GM13976 (cell line): ENCODE results near the gene ACTL6B.

Experiments
- DNase-seq: peaks from one replicate; pipeline ENCODE4 v3.0.0; 2012; ENCODE audit warnings: low spot score
- in situ Hi-C: fragments of 300-500 bp; cut with MboI; formaldehyde crosslinking; loops from one replicate; pipeline ENCODE4 v1.12.0; 2022; ENCODE audit warnings: low sequenced_read_pairs, mixed read lengths, inconsistent platforms; ENCODE audit not compliant: unreplicated experiment
- TF ChIP-seq, protein P1 (sequence below): IDR thresholded peaks from 2 replicates; pipeline ENCODE4 v1.5.1; 2012; ENCODE audit warnings: borderline replicate concordance, mild to moderate bottlenecking; ENCODE audit not compliant: insufficient read depth; ENCODE audit errors: extremely low read depth, missing control alignments, control extremely low read depth

ACTL6B gene

DNA sequence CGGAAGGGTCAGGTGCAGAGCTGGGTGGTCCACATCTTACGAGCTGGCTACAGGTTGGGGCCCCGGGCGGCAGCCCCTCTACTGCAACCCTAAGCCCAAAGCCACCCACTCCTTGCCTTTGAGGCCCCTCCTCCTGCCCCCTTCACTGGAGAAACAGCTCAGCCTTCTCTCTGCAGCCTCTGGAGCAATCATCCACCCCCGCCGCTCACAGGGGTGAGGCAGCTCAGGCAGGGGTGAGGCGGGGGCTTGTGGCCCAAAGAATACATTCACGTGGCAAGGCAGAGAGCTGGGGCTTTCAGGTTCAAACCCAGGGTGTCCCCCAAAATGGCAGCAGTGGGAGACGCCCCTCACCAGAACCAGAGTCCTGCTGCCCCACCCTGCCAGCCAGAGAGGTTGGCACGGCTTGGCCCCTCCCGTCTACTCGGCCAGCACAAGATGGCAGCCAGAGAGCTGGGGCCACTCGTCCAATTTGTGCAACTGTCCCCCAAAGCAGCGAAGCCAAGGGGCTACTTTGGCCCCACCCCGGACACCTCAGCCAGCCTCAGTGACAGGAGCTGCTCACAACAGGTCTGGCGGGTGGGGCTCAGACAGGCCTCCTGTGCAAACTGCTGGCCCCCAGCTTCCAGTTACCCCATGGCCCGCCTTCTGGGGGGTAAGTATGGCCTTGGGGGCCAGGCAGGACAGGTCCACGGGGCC, 24.5 kb upstream of the ACTL6B start:
- in situ Hi-C loops = no loop called here
- TF ChIP-seq, protein P1, sequence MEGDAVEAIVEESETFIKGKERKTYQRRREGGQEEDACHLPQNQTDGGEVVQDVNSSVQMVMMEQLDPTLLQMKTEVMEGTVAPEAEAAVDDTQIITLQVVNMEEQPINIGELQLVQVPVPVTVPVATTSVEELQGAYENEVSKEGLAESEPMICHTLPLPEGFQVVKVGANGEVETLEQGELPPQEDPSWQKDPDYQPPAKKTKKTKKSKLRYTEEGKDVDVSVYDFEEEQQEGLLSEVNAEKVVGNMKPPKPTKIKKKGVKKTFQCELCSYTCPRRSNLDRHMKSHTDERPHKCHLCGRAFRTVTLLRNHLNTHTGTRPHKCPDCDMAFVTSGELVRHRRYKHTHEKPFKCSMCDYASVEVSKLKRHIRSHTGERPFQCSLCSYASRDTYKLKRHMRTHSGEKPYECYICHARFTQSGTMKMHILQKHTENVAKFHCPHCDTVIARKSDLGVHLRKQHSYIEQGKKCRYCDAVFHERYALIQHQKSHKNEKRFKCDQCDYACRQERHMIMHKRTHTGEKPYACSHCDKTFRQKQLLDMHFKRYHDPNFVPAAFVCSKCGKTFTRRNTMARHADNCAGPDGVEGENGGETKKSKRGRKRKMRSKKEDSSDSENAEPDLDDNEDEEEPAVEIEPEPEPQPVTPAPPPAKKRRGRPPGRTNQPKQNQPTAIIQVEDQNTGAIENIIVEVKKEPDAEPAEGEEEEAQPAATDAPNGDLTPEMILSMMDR = no peak
- DNase-seq = peak; percentile 32

DNA sequence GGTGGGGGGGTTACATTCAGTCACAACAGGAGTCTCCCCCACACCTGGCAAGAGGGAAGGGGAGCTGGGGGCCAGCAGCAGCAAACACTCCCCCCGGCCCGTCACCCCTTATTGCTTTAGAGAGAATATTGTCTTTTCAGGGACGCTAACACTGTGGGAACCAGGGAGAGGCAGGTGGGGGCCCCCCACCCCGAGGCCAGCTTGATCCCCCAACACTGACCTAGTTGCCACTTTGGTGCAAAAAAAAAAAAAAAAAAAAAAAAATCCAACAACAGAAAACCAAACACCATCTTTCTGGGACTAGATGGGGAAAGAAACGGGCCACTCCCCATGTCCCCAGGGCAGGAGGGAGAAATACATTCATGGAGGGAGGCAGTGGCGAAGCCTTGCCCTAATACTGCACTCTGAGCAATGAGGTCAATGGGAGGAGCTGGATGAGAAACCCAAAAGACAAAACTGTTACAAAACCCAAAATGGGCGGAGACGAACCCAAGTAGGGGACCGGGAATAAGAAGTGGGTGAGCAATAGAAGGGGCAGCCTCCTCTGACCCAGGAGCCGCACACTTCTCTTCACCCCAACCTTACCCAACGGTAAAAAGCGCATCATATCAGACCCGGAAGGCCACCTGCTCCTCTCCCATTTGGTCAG, 23.8 kb upstream of the ACTL6B start:
- peak; percentile 20 for DNase-seq
- TF ChIP-seq, protein P1 = no peak
- in situ Hi-C loops = no loop called here

DNA sequence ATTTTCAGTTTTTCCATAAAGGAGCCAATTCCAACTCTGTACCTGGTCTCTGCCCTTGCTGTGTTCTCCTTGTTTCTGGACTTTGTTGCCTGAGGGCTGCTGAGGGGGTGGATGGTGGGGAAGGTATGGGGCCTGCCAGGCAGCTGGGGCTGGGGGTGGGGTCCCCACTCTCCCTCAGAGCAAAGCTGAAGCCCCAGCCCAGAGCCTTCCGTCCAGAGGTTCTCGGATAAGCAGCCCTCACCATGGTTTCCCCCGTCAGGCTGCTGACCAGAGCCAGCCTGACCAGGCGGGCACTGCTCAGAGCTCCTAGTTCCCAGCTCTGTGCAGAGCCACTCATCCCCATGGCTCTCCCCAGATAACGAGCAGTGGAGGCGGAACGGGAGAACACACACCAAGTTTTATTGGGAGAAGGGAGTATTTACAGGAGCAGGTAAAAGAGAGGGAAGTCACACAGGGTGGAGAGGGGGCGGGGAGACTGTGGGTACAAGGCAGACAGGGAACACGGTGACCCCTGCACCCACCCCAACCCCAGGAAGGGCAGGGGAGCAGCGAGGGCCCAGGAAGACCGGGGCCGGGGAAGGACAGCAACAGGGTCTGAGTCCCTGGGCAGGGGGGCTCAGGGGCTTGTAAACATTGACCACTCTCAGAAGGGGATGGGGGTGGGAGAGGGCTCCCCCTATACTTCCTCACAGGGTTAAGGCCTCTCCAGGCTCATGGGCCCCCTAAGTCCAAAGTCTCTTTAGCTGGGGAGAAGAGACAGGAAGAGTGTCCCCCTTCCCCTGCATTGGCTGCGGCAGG, 23.1 kb upstream of the ACTL6B start:
- DNase-seq = no peak
- in situ Hi-C loops = no loop called here
- TF ChIP-seq, protein P1 = no peak

DNA sequence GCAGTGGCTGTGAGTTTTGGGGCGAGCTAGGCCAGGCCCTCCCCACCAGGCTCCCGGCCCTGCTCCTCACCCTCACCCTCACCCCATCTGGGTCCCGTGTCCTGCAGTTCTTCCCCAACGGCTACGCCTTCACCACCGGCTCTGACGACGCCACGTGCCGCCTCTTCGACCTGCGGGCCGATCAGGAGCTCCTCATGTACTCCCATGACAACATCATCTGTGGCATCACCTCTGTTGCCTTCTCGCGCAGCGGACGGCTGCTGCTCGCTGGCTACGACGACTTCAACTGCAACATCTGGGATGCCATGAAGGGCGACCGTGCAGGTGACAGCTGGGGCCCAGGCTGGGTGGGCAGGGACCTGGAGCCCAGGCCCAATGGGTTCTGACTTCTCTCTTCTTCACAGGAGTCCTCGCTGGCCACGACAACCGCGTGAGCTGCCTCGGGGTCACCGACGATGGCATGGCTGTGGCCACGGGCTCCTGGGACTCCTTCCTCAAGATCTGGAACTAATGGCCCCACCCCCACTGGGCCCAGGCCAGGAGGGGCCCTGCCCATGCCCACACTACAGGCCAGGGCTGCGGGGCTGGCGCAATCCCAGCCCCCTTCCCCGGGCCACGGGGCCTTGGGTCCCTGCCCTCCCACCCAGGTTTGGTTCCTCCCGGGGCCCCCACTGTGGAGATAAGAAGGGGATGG, 22.2 kb upstream of the ACTL6B start:
- in situ Hi-C loops = no loop called here
- TF ChIP-seq, protein P1 = no peak
- no peak for DNase-seq

DNA sequence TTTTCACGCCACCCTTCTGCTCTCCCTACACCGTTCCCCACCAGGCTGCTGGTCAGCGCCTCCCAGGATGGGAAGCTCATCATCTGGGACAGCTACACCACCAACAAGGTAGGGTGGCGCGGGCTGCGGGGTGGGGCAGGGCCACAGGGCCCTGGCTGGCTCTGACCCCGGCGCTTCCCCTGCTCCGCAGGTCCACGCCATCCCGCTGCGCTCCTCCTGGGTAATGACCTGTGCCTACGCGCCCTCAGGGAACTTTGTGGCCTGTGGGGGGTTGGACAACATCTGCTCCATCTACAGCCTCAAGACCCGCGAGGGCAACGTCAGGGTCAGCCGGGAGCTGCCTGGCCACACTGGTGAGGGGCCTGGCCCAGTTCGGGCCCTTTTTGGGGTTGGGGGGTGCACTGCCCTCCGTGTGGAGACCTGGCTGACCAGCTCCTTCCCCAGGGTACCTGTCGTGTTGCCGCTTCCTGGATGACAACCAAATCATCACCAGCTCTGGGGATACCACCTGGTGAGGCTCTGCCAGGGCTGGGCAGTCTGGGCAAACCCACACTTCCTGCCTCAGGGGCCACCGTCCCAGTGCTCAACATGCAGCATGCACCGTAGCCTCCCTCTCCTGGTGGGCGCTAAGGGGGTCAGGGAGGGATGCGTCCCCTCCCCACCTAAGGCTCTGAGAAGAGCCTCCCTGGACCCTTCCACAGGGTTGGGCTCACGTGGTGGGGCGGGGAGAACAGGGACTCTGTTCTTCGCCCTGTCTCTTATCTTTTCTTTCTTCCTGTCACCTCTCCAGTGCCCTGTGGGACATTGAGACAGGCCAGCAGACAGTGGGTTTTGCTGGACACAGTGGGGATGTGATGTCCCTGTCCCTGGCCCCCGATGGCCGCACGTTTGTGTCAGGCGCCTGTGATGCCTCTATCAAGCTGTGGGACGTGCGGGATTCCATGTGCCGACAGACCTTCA, 21.3 kb upstream of the ACTL6B start:
- TF ChIP-seq, protein P1 = no peak
- DNase-seq = no peak
- in situ Hi-C loops = no loop called here
